Islet of Langerhans (tissue), 1 donor: ENCODE measurements around the gene ATP2B2.

Experiments used
- FAIRE-seq: peaks from one replicate; lab custom pipeline; 2011; peaks lifted over from hg19 to GRCh38; lab: Jason Lieb, UNC

ATP2B2 gene

GRCh38 chr3:10510743-10511432, 5.5 kb upstream of the ATP2B2 start:
- no peak for FAIRE-seq

- FAIRE-seq, result no peak
These were observed 4.8 kb upstream of the ATP2B2 start for GRCh38 chr3:10510086-10510742.

GRCh38 chr3:10509325-10509724, 3.9 kb upstream of the ATP2B2 start:
- FAIRE-seq, result no peak

GRCh38 chr3:10508619-10509260, 3.4 kb upstream of the ATP2B2 start:
- FAIRE-seq, result no peak

- FAIRE-seq, result no peak
These were observed 2.8 kb upstream of the ATP2B2 start for GRCh38 chr3:10508235-10508618.

- no peak for FAIRE-seq
These were observed 1.9 kb upstream of the ATP2B2 start for GRCh38 chr3:10507331-10507730.

- no peak for FAIRE-seq
These were observed 1.3 kb upstream of the ATP2B2 start for GRCh38 chr3:10506696-10507095.

- no peak for FAIRE-seq
These were observed 602 bp upstream of the ATP2B2 start for GRCh38 chr3:10505791-10506585.

GRCh38 chr3:10504171-10505049, 976 bp downstream of the ATP2B2 start:
- FAIRE-seq, result no peak

GRCh38 chr3:10503217-10503796, 2.1 kb downstream of the ATP2B2 start:
- no peak for FAIRE-seq

GRCh38 chr3:10502185-10502880, 3.1 kb downstream of the ATP2B2 start:
- FAIRE-seq, result no peak

- no peak for FAIRE-seq
These were observed 3.7 kb downstream of the ATP2B2 start for GRCh38 chr3:10501664-10502052.

- no peak for FAIRE-seq
These were observed 4.4 kb downstream of the ATP2B2 start for GRCh38 chr3:10500717-10501663.

GRCh38 chr3:10498271-10498670, 7.1 kb downstream of the ATP2B2 start:
- no peak for FAIRE-seq

- FAIRE-seq, result no peak
These were observed 7.9 kb downstream of the ATP2B2 start for GRCh38 chr3:10497439-10497838.

GRCh38 chr3:10496121-10496863, 9.1 kb downstream of the ATP2B2 start:
- FAIRE-seq, result no peak

GRCh38 chr3:10495614-10496013, 9.8 kb downstream of the ATP2B2 start:
- FAIRE-seq, result no peak

GRCh38 chr3:10495003-10495402, 10.4 kb downstream of the ATP2B2 start:
- FAIRE-seq, result no peak

GRCh38 chr3:10494180-10494579, 11.2 kb downstream of the ATP2B2 start:
- no peak for FAIRE-seq
